Measurements from ENCODE around the gene CPAMD8.

- no peak for TF ChIP-seq CTCF (IDR thresholded peaks at IDR 0.05; ENCODE audit: low read depth, low read length)
- no peak for TF ChIP-seq POLR2A (IDR thresholded peaks at IDR 0.05; ENCODE audit: extremely low read depth, insufficient read length)
- no peak for TF ChIP-seq MAX (IDR thresholded peaks at IDR 0.05; ENCODE audit: low read depth, low read length)
- no peak for TF ChIP-seq MYC (IDR thresholded peaks at IDR 0.05; ENCODE audit: low read depth, low read length)
Measured at GRCh38 chr19:16952046-16952445, 74.6 kb downstream of the CPAMD8 start.

Measured in NB4 (cell line).